Activated T-cell treated with anti-CD3 and anti-CD28 coated beads for 24 hours (primary cell): ENCODE results near the gene SYT17.

Experiments used
- DNase-seq: peaks from one replicate; pipeline ENCODE4 v3.0.0-alpha.2; 2020; ENCODE audit warnings: low read depth

Gene SYT17

DNA sequence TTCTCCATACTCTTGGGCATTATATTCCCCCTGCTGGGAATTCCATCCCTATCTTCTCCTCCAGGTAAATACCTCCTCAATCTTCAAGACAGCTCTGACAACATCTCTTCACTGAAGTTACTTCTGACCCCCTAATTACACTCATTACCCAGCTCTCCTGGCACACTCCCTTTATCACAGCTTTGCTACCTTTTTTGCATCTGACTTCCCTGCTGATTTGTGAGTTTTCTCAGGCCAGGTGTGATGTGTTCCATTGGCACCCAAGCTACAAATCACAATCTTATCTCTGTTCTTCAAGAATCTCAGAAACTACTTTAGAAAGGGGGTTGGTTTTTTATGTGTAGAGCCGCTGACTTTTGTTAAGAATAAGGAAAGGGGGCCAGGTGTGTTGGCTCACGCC is 131.5 kb downstream of the SYT17 start:
- DNase-seq: no peak

DNA sequence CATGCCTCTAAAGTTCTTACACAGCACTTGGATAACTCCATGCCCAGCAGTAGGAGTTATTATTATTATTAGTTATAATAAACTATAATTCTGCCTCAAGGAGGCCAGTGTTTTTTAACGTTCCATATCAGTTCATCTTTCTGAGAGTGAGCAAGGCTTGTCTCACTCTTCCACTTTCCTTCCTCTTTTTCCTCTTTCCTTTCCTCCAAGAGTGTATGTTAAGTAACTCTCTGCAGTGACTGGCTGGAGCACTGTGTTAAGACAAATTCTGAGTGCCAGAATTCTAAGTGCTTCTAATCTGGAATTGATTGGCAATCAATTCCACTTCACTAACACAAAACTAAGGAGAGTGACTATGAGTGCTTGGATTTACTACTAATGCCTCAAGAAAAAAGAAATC is 133.9 kb downstream of the SYT17 start:
- DNase-seq: no peak

- DNase-seq: no peak
Measured at GRCh38 chr16:19304750-19305149, 136.7 kb downstream of the SYT17 start.

DNA sequence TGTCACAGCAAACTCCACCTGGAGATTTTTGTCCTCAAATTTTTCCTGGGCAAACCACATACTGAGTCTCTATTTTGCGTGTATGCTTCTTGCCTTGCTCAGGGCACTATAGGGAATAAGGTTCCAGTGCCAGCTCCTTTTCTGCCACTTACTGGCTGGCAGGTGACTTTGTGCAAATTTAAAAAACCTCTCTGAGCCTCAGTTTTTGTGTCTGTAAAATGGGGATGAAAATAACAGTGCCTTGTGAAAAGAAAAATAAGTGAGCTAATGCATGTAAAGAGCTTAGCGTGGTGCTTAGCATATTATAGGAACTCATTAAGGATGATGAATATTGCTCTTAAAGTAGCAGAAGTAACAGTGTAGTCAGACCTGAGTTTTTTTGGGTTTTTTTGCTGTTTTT is 137.4 kb downstream of the SYT17 start:
- no peak for DNase-seq

- no peak for DNase-seq
Measured at GRCh38 chr16:19307587-19308241, 139.7 kb downstream of the SYT17 start.

GRCh38 chr16:19308392-19308791 is 140.4 kb downstream of the SYT17 start:
- DNase-seq: no peak

DNA sequence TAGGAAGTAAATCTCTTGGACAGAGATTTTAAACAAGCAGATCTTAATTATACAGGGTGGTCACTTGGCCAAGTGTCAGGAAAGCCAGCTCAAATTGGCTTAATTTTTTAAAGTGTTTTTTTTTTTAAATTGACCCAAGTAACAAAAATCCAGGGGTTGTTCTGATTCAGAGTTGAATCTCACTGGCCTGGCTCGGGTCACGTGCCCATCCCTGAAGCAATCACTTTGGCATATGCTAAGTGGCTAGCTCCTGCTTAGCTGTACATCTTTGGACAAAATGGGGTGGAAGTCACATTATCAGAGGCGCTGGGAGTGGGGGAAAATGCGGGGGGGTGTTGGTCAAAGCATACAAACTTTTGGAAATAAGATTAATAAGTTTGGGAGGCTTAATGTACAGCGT is 141.1 kb downstream of the SYT17 start:
- no peak for DNase-seq

DNA sequence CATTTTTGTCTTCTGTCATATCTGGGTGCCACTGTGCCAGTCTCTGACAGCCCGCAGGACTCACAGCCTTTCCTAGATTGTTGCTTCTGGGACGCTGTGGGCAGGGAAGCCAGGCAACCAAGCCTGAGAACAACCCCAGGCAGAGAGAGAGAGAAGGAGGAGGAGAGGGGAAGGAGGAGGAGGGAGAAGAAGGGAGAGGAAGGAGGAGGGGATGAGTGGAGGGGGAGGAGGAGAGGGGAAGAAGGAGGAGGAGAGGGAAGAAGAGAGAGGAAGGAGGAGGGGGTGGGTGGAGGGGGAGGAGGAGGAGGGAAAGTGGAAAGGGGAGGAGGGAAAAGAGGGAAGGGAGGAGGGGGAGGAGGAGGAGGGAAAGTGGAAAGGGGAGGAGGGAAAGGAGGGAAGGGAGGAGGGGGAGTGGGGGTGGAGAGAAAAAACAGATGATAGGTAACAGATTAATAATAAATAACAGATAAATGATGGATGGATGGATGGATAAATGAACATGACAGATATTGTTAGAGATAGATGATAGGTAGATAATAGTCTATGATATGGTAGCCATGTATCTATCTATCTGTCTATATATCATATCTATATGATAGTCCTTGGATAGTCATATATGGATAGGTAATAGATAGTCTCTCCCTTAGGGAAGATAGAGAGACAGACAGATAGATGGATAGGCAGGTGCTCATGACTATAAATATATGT is 146.8 kb downstream of the SYT17 start:
- no peak for DNase-seq

- DNase-seq: no peak
Measured at GRCh38 chr16:19315889-19316433, 147.9 kb downstream of the SYT17 start.

- no peak for DNase-seq
Measured at GRCh38 chr16:19316846-19317245, 148.8 kb downstream of the SYT17 start.
